Eye (tissue), 1 donor: ENCODE data around the gene ANKRD6.

Source experiments
- DNase-seq: peaks from one replicate; pipeline ENCODE4 v3.0.0-alpha.2; 2015

Gene ANKRD6

GRCh38 chr6:89661559-89661958, 228.6 kb downstream of the ANKRD6 start:
- no peak for DNase-seq

- no peak for DNase-seq
Observed at GRCh38 chr6:89662659-89663223, 229.8 kb downstream of the ANKRD6 start.

- DNase-seq, result peak; percentile 21
Observed at GRCh38 chr6:89667872-89668556, 235.1 kb downstream of the ANKRD6 start.

- no peak for DNase-seq
Observed at GRCh38 chr6:89669002-89669401, 236.1 kb downstream of the ANKRD6 start.

- no peak for DNase-seq
Observed at GRCh38 chr6:89670935-89671565, 238.1 kb downstream of the ANKRD6 start.

GRCh38 chr6:89675949-89676748, 243.2 kb downstream of the ANKRD6 start:
- DNase-seq, result peak; percentile 22

GRCh38 chr6:89678531-89678930, 245.6 kb downstream of the ANKRD6 start:
- DNase-seq, result no peak

GRCh38 chr6:89679215-89680120, 246.5 kb downstream of the ANKRD6 start:
- DNase-seq, result no peak

GRCh38 chr6:89680150-89680549, 247.2 kb downstream of the ANKRD6 start:
- no peak for DNase-seq

- DNase-seq, result no peak
Observed at GRCh38 chr6:89680551-89680950, 247.6 kb downstream of the ANKRD6 start.

GRCh38 chr6:89681983-89682564, 249.1 kb downstream of the ANKRD6 start:
- no peak for DNase-seq

- no peak for DNase-seq
Observed at GRCh38 chr6:89682991-89683390, 250.0 kb downstream of the ANKRD6 start.
